K562 (cell line): Measurements from ENCODE around the gene DNAAF9. TPM values are rescaled to one million over a fixed set of nuclear protein-coding genes. Genes with fewer than 3 reads are reported as not detected.

Experiments used
- ATAC-seq: fragments of 200-7000 bp; cut with Tn5 transposase; 3 replicates; pipeline ENCODE4 v1.9.1; 2020; ENCODE audit warnings: moderate library complexity
- BruUV-seq: library from RNA; stranded (reverse); fragments of 400-500 nt; replicated peaks from 2 replicates; lab custom pipeline; 2021; lab: Mats Ljungman, UMichigan
- CTCF ChIA-PET: fragments of 300-600 bp; formaldehyde crosslinking; extraction: SDS; loops from one replicate; lab custom pipeline; 2021; ENCODE audit warnings: low intra/inter-chr PET ratio; lab: Yijun Ruan, JAX
- POLR2A ChIA-PET: fragments of 300-600, 350-650 bp; sonication (Branson Sonifier 250); formaldehyde crosslinking; extraction: SDS; loops from one replicate; lab custom pipeline; 2021; ENCODE audit warnings: antibody characterized with exemption, inconsistent platforms; lab: Yijun Ruan, JAX
- DNase-seq, 4 experiments: peaks; one replicate each; pipeline versions ENCODE4 v3.0.0 to v3.0.0-alpha.2; 2011 to 2018; ENCODE audit warnings: low spot score in 3 of 4, mixed read lengths in 3 of 4; ENCODE audit errors: extremely low read depth in 1 of 4
- FAIRE-seq: peaks from 2 replicates; lab custom pipeline; 2011; peaks lifted over from hg19 to GRCh38; lab: Jason Lieb, UNC
- H2AFZ ChIP-seq: 2 replicates; pipeline ENCODE4 v1.6.0; 2011; ENCODE audit warnings: low read depth, low read length, control low read depth, inconsistent platforms
- H3K27ac ChIP-seq: fragments of 200-600 bp; 3 replicates; pipeline ENCODE4 v1.8.0; 2011; ENCODE audit warnings: low read depth, mild to moderate bottlenecking, control low read depth, inconsistent platforms, low read length, moderate library complexity, mixed read lengths; ENCODE audit errors: extremely low read depth
- H3K27me3 ChIP-seq, 2 experiments: fragments of 300-600 bp in 1 of 2; 2 replicates in 1 of 2; 3 replicates in 1 of 2; pipeline versions ENCODE4 v1.6.0 to v1.8.0; 2011; ENCODE audit warnings: inconsistent platforms in 2 of 2, low read length in 2 of 2, mild to moderate bottlenecking in 1 of 2, mixed read lengths in 1 of 2, moderate library complexity in 1 of 2; ENCODE audit not compliant: control insufficient read depth in 2 of 2, insufficient read depth in 2 of 2
- H3K36me3 ChIP-seq: fragments of 300-600 bp; 3 replicates; pipeline ENCODE4 v1.8.0; 2011; ENCODE audit warnings: mild to moderate bottlenecking, low read length, inconsistent platforms; ENCODE audit not compliant: control insufficient read depth, insufficient read depth
- H3K4me1 ChIP-seq, 2 experiments: fragments of 200-600 bp in 1 of 2; replicated peaks in 1 of 2; 2 replicates in 1 of 2; 3 replicates in 1 of 2; pipeline versions ENCODE4 v1.5.1 to v1.8.0; 2011; ENCODE audit warnings: inconsistent platforms in 2 of 2, low read length in 2 of 2, mild to moderate bottlenecking in 1 of 2, mixed read lengths in 1 of 2, moderate library complexity in 1 of 2; ENCODE audit not compliant: control insufficient read depth in 2 of 2, insufficient read depth in 2 of 2
- H3K4me2 ChIP-seq: 2 replicates; pipeline ENCODE4 v1.6.1; 2011; ENCODE audit warnings: low read length, control low read depth, inconsistent platforms, mixed read lengths; ENCODE audit not compliant: insufficient read depth
- H3K4me3 ChIP-seq: fragments of 200-600 bp; sonication (generic), shearing (Covaris generic); 2 replicates; pipeline ENCODE4 v1.5.1; 2016; ENCODE audit warnings: control low read depth, inconsistent platforms
- H3K79me2 ChIP-seq: fragments of 200-600 bp; 3 replicates; pipeline ENCODE4 v1.8.0; 2011; ENCODE audit warnings: low read length, inconsistent platforms; ENCODE audit not compliant: control insufficient read depth, insufficient read depth
- H3K9ac ChIP-seq, 2 experiments: 2 replicates each; pipeline versions ENCODE4 v1.6.0 to v1.6.1; 2011; ENCODE audit warnings: low read depth in 2 of 2, low read length in 2 of 2, control low read depth in 1 of 2, inconsistent platforms in 1 of 2, mild to moderate bottlenecking in 1 of 2, mixed read lengths in 1 of 2; ENCODE audit not compliant: insufficient read depth in 1 of 2
- H3K9me1 ChIP-seq: one replicate; pipeline ENCODE4 v1.6.0; 2011; ENCODE audit warnings: inconsistent platforms, mild to moderate bottlenecking, low read length, moderate library complexity; ENCODE audit not compliant: control insufficient read depth, insufficient read depth
- H3K9me3 ChIP-seq: replicated peaks from 2 replicates; pipeline ENCODE4 v1.5.1; 2011; ENCODE audit warnings: low read depth, low read length, inconsistent platforms; ENCODE audit not compliant: control insufficient read depth, insufficient read depth
- H4K20me1 ChIP-seq: replicated peaks from 2 replicates; pipeline ENCODE4 v1.6.1; 2011; ENCODE audit warnings: low read length, inconsistent platforms, mixed read lengths; ENCODE audit not compliant: control insufficient read depth, insufficient read depth
- CBX5 ChIP-seq: IDR thresholded peaks from 2 replicates; pipeline ENCODE4 v1.6.1; 2014; ENCODE audit warnings: low read depth, borderline replicate concordance
- NR2C1 ChIP-seq, 2 experiments: fragments of 450-650 bp; IDR thresholded peaks; 2 replicates each; pipeline ENCODE4 v1.6.1; 2017; ENCODE audit warnings: mild to moderate bottlenecking in 2 of 2, antibody characterized with exemption in 1 of 2, inconsistent platforms in 1 of 2, missing compliant biosample characterization in 1 of 2, missing genetic modification characterization in 1 of 2
- RFX5 ChIP-seq: IDR thresholded peaks from 2 replicates; pipeline ENCODE4 v1.6.1; 2011; ENCODE audit warnings: low read depth, mild to moderate bottlenecking, improper control_type of control experiment, low read length
- YY1 ChIP-seq, 3 experiments: IDR thresholded peaks; 2 replicates each; pipeline ENCODE4 v1.6.1; 2011; ENCODE audit warnings: low read length in 2 of 3, mild to moderate bottlenecking in 2 of 3, moderate library complexity in 2 of 3, borderline replicate concordance in 1 of 3, control low read depth in 1 of 3, low read depth in 1 of 3; ENCODE audit not compliant: insufficient read depth in 3 of 3, insufficient replicate concordance in 2 of 3, control insufficient read depth in 1 of 3, insufficient read length in 1 of 3; ENCODE audit errors: extremely low read depth in 1 of 3
- ZEB2 ChIP-seq: fragments of 450-650 bp; IDR thresholded peaks from 2 replicates; pipeline ENCODE4 v1.6.1; 2016
- WGBS: fragments of 100-300 bp; shearing (Covaris generic); methylation state at CpG from one replicate; pipeline ENCODE4 v1.1.6; 2016; ENCODE audit warnings: low coverage, mixed read lengths; ENCODE audit not compliant: insufficient coverage; ENCODE audit errors: missing lambda C conversion rate; 5-methylcytosine and 5-hydroxymethylcytosine counted together
- in situ Hi-C: fragments of 300-500 bp; cut with MboI; formaldehyde crosslinking; loops from 4 replicates; pipeline ENCODE4 v1.15.0; 2018; ENCODE audit warnings: inconsistent platforms, mixed read lengths
- intact Hi-C: fragments of 100-400 bp; cut with micrococcal nuclease; formaldehyde crosslinking; loops from 2 replicates; pipeline ENCODE4 v1.14.2; 2022
- polyA plus RNA-seq, 8 experiments: library from polyadenylated mRNA; depleted of rRNA in 4 of 8; stranded (reverse) in 5 of 8; unstranded in 3 of 8; fragments of >200 nt; fragmentation: Nextera tagmentation in 2 of 8; fragmentation: Illumina TruSeq in 1 of 8; extraction: Ambion mirVana in 2 of 8; extraction: Trizol in 1 of 8; gene quantifications; 2 replicates each; pipeline versions ENCODE4 v1.2.1 to v1.2.3, GENCODE V29; 2011 to 2014; ENCODE audit warnings: inconsistent platforms in 1 of 8, missing spikeins in 1 of 8
- total RNA-seq, 7 experiments: library from RNA; depleted of rRNA in 6 of 7; stranded (reverse); fragments of >200 nt in 6 of 7; fragmentation: Illumina TruSeq in 2 of 7; extraction: Trizol in 2 of 7; gene quantifications; 2 replicates each; pipeline versions ENCODE4 v1.2.1 to v1.2.3, GENCODE V29; 2011 to 2021; ENCODE audit warnings: low replicate concordance in 1 of 7
- TF ChIP-seq, protein P1 (sequence below): fragments of 450-650 bp; IDR thresholded peaks from 2 replicates; pipeline ENCODE4 v1.6.1; 2014; ENCODE audit warnings: low read depth, mild to moderate bottlenecking, moderate library complexity, borderline replicate concordance
- TF ChIP-seq, protein P2 (sequence below): fragments of 250-450 bp; sonication (Bioruptor Pico); IDR thresholded peaks from 2 replicates; pipeline ENCODE4 v1.5.1; 2021; ENCODE audit warnings: mild to moderate bottlenecking
- TF ChIP-seq, protein P3 (sequence below): sonication (generic); formaldehyde crosslinking; IDR thresholded peaks from 2 replicates; pipeline ENCODE4 v1.8.1; 2023; ENCODE audit warnings: mild to moderate bottlenecking, missing genetic modification reagents
- TF ChIP-seq, protein P4 (sequence below): fragments of 250-450 bp; sonication (Bioruptor Pico); IDR thresholded peaks from 2 replicates; pipeline ENCODE4 v1.8.0; 2022; ENCODE audit warnings: inconsistent platforms
- TF ChIP-seq, protein P5 (sequence below): fragments of 250-450 bp; sonication (Bioruptor Pico); IDR thresholded peaks from 2 replicates; pipeline ENCODE4 v1.5.0; 2021

The DNAAF9 gene
- total and polyA plus RNA-seq, 9 of the 15 experiments (the other 6 are each of a cell fraction or from before 2014, with no cell fraction given) = 0.42 to 2.9 (median 1.9) TPM

DNA sequence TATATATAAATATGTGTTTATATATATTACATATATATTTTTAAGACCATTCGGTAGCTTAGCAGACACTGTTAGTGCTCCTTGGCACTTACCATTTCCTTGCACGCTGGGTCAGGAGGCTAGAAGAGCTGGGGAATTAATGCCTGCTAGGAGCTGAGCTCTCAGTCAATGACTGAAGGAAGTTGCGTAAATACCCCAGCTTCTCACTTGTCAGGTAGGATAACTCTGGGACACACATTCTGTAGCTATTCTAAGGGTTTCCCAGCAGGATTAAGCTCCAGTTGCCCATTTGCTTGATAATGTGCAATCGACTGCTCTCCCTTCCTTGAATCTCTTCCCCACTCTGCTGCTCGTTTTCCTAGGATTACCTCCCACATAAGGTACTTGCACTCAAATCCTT is 15.7 kb upstream of the DNAAF9 start (continued):
- TF ChIP-seq NR2C1 (IDR thresholded peaks at IDR 0.05) (no peak), NR2C1 (tag; IDR thresholded peaks at IDR 0.05) (no peak), ZEB2 (no peak)

DNA sequence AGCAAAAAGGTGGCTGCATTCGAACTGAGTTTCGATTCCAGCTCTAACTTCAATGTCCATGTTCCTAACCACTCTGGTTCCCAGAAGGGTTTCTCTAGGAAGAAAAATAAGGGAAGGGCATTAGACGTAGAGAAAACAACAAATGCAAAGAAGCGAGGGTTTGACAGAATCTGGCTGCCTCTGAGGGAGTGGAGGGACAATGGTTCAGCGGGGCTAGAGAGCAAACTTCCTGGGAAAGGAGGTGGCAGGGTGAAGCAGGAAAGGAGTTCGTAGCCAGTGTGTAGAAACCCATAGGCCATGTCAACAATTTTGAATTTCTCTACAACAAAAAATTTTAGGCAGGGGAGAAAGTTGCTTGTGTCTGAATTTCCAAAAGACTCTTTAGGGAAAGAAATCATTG is 14.5 kb upstream of the DNAAF9 start:
- intact Hi-C loops = no loop called here
- no peaks in the 10 kb centered on the region for H3K27me3 ChIP-seq
- H3K36me3 ChIP-seq = no peaks in the 10 kb centered on the region
- FAIRE-seq (no peak), DNase-seq (no peak), ATAC-seq (no peak)
- H4K20me1 ChIP-seq = no peaks in the 10 kb centered on the region
- in situ Hi-C loops = no loop called here
- no peaks in the 10 kb centered on the region for H3K9me3 ChIP-seq
- CTCF ChIA-PET = no interaction called here
- no TSS peak for BruUV-seq
- peak overlapping the region; percentile 12 to 58; a peak in 2 of 4 replicates for H3K9ac ChIP-seq
- H3K4me1 ChIP-seq = peaks cover 0 to 8% of the 10 kb centered on the region in 2 experiments; a peak in 3 of 5 replicates
- 23% methylated on average over 6 of the region's 6 CpGs for WGBS
- no peaks in the 10 kb centered on the region for H3K9me1 ChIP-seq
- no peaks in the 10 kb centered on the region for H3K79me2 ChIP-seq
- peak overlapping the region; percentile 72 for H2AFZ ChIP-seq
- H3K27ac ChIP-seq = no peak overlapping the region
- no peak overlapping the region for H3K4me3 ChIP-seq
- POLR2A ChIA-PET = no interaction called here
- H3K4me2 ChIP-seq = peak overlapping the region; percentile 37; the same call in 1 of the 2 replicates
- TF ChIP-seq NR2C1 (IDR thresholded peaks at IDR 0.05) (no peak), NR2C1 (tag; IDR thresholded peaks at IDR 0.05) (no peak), CBX5 (no peak), RFX5 (no peak), YY1 (IDR thresholded peaks at IDR 0.05; ENCODE audit: borderline replicate concordance in 1 of 3, control insufficient read depth in 1 of 3, extremely low read depth in 1 of 3, insufficient read depth in 3 of 3, insufficient read length in 1 of 3, insufficient replicate concordance in 2 of 3, low read depth in 1 of 3, low read length in 2 of 3) (no peak)
- TF ChIP-seq, protein P1, sequence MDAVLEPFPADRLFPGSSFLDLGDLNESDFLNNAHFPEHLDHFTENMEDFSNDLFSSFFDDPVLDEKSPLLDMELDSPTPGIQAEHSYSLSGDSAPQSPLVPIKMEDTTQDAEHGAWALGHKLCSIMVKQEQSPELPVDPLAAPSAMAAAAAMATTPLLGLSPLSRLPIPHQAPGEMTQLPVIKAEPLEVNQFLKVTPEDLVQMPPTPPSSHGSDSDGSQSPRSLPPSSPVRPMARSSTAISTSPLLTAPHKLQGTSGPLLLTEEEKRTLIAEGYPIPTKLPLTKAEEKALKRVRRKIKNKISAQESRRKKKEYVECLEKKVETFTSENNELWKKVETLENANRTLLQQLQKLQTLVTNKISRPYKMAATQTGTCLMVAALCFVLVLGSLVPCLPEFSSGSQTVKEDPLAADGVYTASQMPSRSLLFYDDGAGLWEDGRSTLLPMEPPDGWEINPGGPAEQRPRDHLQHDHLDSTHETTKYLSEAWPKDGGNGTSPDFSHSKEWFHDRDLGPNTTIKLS = no peak
- TF ChIP-seq, protein P2, sequence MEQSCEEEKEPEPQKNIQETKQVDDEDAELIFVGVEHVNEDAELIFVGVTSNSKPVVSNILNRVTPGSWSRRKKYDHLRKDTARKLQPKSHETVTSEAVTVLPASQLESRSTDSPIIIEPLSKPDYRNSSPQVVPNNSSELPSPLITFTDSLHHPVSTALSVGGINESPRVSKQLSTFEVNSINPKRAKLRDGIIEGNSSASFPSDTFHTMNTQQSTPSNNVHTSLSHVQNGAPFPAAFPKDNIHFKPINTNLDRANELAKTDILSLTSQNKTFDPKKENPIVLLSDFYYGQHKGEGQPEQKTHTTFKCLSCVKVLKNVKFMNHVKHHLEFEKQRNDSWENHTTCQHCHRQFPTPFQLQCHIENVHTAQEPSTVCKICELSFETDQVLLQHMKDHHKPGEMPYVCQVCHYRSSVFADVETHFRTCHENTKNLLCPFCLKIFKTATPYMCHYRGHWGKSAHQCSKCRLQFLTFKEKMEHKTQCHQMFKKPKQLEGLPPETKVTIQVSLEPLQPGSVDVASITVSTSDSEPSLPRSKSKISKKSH (CRISPR knock-in tag) = no peak
- TF ChIP-seq, protein P3, sequence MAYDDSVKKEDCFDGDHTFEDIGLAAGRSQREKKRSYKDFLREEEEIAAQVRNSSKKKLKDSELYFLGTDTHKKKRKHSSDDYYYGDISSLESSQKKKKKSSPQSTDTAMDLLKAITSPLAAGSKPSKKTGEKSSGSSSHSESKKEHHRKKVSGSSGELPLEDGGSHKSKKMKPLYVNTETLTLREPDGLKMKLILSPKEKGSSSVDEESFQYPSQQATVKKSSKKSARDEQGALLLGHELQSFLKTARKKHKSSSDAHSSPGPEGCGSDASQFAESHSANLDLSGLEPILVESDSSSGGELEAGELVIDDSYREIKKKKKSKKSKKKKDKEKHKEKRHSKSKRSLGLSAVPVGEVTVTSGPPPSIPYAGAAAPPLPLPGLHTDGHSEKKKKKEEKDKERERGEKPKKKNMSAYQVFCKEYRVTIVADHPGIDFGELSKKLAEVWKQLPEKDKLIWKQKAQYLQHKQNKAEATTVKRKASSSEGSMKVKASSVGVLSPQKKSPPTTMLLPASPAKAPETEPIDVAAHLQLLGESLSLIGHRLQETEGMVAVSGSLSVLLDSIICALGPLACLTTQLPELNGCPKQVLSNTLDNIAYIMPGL (CRISPR knock-in tag) = no peak
- TF ChIP-seq, protein P4, sequence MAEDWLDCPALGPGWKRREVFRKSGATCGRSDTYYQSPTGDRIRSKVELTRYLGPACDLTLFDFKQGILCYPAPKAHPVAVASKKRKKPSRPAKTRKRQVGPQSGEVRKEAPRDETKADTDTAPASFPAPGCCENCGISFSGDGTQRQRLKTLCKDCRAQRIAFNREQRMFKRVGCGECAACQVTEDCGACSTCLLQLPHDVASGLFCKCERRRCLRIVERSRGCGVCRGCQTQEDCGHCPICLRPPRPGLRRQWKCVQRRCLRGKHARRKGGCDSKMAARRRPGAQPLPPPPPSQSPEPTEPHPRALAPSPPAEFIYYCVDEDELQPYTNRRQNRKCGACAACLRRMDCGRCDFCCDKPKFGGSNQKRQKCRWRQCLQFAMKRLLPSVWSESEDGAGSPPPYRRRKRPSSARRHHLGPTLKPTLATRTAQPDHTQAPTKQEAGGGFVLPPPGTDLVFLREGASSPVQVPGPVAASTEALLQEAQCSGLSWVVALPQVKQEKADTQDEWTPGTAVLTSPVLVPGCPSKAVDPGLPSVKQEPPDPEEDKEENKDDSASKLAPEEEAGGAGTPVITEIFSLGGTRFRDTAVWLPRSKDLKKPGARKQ (CRISPR knock-in tag) = no peak
- TF ChIP-seq, protein P5, sequence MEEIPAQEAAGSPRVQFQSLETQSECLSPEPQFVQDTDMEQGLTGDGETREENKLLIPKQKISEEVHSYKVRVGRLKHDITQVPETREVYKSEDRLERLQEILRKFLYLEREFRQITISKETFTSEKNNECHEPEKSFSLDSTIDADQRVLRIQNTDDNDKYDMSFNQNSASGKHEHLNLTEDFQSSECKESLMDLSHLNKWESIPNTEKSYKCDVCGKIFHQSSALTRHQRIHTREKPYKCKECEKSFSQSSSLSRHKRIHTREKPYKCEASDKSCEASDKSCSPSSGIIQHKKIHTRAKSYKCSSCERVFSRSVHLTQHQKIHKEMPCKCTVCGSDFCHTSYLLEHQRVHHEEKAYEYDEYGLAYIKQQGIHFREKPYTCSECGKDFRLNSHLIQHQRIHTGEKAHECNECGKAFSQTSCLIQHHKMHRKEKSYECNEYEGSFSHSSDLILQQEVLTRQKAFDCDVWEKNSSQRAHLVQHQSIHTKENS (CRISPR knock-in tag) = no peak
